NCI-H187 treated with DMSO at 0.1 percent for 48 hours (cell line): ENCODE measurements around the gene PMVK.

ENCODE experiments used
- DNase-seq: peaks from one replicate; lab custom pipeline; 2025; lab: John Stamatoyannopoulos, UW

PMVK gene

GRCh38 chr1:154966111-154966510 lies 29.6 kb upstream of the PMVK start:
- DNase-seq: no peak

DNA sequence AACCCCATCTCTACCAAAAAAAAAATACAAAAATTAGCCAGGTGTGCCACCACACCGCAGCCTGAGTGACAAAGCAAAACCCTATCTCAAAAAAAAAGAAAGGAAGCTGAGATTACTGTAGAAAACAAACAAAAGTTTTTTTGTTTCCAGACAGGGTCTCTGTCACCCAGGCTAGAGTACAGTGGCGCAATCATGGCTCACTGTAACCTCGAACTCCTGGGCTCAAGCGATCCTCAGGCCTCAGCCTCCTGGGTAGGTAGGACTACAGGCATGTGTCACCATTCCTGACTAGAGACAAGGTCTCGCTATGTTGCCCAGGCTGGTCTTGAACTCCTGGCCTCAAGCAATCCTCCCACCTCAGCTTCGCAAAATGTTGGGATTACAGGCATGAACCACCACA lies 27.8 kb upstream of the PMVK start:
- no peak for DNase-seq

DNA sequence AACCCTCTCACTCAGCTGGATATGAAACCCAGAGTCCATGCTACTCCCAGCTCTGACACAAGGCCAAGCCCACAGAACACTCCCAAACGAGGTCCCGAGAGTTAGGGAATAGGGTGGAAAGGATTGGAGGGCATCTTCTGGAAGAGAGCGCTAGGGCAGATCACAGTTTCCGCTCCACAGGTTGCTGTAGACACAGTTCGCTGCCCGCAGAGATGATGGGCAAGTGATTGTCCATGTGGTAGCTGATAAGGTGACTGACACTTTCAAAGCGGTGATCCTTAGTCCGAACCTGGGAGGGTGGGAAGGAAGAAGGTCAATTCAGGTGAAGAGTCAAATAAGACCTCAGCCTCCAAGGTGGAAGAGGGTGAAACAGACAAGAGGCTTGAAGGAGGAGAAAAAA lies 27.1 kb upstream of the PMVK start:
- no peak for DNase-seq

DNA sequence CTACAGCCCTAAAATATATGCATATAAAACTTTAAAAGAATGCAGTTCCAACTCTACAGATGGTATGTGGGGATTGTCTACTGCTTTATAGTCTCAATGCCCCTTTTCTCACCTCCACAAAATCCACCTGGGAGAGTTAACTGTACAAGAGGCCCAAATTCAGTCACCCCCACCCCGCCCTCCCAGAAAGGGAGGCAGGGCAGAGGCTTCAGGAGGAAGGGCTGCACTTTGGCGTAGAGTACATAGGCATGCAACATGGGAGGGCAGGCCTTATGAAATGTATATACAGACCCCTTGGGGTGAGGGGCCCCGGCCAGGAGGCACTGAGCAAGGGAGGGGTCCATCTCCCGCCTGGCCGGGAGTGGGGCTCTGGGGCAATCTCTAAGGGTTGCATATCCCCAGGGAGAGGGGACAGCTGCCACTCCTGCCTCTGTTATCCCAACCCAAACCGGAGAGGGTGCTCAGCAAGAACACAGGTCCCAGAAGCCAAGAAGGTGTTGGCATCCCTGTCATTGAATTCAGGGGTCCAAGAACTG lies 26.3 kb upstream of the PMVK start:
- DNase-seq: no peak

DNA sequence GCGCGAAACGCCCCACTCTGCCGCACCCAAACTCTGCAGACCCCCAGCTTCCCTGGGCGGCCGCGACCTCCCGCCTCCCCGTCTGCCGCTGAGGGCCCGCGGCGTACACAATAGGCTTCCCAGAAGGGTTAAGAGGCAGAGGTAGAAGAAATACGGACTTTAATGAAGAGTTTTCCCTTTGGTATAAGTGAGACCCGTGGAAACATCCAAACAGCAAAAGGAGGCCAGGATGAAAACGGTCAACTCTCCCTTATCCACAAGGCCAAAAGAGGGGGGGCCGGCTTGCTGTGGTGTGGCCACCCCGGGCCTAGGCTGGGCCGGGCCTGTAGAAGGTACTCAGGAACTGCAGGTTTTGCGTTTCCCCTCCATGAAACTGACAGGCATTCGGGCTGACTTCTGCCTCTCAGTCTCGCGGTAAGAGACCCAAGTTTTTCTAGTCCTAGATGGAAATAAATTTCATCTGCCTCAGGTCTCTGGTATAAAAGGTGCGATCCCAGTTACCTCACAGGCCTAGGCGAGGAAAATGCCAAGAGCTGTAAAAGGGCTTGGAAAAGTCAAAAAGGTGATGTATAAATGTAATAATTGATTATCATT lies 25.7 kb upstream of the PMVK start:
- no peak for DNase-seq

DNA sequence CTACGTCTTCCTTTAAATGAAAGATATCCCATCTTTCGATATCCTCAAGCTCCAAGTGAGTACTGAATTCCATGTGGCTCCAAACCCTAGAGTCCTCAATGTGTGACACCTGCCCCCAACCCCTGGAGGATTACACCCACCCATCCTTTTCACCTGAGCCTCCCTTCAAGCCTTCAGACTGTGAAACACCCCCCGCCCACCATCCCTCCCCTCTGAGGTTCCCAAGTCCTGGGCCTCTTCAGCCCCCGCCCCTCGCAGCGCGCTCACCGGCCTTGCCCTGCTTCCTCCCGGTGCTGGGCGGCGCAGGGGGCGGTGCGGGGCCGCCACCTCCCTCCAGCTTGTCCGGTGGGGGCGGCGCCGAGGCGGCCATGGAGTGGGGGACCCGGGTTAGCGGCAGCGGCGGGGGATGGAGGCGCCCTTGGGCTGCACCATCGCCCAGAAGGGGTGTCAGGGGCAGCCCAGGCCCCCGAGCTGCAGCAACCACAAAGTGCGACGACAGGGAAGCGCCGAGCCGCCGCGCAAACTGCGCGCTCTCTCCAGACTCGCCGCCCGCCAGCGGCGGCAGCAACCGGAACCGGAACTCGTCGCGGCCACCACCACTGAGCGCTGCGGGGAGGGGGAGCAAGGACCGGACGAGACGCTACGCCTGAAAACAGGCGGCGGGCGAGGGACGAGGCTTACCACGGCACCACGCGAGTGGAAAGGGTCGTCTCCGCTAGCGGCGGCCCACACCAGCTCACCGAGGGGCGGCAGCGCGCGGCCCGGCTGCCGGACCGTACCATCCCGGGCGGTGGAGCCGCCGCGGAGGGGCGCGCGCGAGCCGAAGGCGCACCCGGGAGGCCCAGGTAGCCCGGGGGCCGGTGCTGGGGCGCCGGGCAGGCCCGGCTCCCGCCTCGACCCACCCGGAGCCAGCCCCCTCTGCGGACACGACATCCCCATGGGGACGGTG lies 25.0 kb upstream of the PMVK start, which contains the start of gene PYGO2:
PYGO2 (minus strand) TSS at position 576 of the 949 bp plus-strand sequence; CDS start at position 370, 206 bp downstream.
- peak; percentile 54 for DNase-seq

GRCh38 chr1:154960446-154961136 lies 24.1 kb upstream of the PMVK start:
- DNase-seq: no peak

DNA sequence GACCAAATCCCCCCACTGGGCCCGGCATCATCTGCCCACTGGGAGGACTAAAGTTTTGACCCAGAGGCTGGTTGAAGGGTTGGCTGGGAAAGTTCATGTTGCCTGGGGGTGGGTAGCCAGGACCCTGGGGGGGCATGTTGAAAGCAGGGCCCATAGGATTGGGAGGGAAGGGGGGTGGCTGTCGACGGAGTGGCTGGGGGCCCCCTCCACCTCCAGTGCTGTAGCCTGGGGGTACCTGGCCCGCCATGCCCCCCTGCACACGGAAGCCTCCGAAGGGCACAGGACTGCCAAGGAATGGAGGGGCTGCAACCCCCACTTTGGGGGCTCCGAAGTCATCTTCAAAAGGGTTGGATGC lies 22.9 kb upstream of the PMVK start:
- DNase-seq: no peak

GRCh38 chr1:154958681-154959425 lies 22.3 kb upstream of the PMVK start:
- no peak for DNase-seq

DNA sequence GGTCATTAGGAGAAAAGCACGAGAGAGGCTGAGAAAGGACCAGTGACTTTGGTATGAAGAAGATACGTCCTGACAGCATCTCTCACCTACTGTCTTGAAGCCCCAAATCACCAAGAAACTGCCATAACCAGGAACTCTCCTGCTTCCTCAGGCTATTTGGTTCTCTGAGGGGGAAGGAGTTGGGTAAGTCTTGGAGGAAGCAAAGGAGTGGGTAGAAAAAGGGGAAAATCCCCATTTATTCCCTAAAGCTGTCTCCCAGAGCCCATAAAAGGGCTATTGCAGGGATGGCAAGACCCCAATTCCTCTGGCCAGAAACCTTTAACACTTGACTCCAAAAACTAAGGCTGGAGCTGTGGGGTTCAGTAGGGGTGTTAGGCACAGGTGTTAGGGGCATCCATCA lies 21.5 kb upstream of the PMVK start:
- no peak for DNase-seq

GRCh38 chr1:154957091-154957657 lies 20.7 kb upstream of the PMVK start:
- DNase-seq: no peak

GRCh38 chr1:154956544-154956941 lies 20.0 kb upstream of the PMVK start:
- no peak for DNase-seq

GRCh38 chr1:154955718-154956543 lies 19.4 kb upstream of the PMVK start, which contains the start of gene PBXIP1:
Gene PBXIP1, minus strand, starts transcription at chr1:154956099. Its CDS starts 2,378 bp downstream, at chr1:154953721.
- peak; percentile 83 for DNase-seq

DNA sequence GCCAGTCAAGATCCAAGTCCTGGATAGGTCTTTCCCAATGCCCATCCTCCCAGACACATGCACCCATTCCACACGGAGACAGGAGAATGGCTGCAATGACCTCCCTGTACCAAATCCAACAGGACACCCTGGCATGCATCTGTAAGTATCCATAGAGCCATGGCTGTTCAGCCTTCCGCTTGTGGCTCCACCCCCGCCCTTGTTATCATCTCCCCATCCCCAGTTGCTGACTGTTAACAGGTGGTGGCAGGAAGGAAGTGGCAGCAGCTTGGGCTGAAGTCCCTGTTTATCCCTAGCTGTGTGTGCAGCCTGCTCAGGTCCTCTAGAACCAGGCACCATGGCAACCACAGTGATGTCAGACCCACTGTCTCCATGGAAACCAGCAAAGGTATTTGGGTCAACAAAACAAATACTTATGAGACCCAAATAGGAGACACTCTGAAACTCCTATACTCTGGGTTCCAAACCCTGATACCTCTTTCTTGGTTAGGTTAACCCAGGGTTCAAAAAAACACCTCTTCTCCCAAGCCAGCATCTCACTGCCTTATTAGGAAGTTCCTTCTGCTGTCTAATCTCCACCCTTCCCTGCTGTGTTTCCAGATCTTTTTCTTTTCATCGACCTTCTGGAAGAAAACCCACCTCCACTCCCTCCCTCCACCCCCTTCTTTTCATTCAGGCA lies 18.7 kb upstream of the PMVK start:
- no peak for DNase-seq

GRCh38 chr1:154954541-154954940 lies 18.0 kb upstream of the PMVK start:
- no peak for DNase-seq

DNA sequence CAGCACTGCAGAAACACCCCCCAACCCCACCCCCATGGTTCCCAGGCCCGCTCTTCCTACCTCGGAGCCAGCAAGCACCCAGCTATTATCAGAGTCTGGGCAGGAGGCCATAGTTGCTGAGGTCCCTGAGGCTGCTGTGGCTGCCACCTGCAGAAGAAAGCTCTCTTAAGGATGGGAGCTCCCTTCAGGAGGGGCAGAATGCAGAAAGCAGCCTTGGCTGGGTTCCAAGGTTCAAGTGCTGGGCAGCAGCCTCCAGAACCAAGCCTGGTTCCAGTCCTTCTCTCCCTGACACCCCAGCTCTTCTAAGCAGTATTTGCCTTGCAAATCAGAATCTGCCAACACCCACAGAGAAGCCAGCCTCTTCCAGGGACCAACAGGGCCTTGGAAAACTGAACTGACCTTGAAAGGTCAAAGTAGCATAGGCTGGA lies 17.1 kb upstream of the PMVK start:
- no peak for DNase-seq

DNA sequence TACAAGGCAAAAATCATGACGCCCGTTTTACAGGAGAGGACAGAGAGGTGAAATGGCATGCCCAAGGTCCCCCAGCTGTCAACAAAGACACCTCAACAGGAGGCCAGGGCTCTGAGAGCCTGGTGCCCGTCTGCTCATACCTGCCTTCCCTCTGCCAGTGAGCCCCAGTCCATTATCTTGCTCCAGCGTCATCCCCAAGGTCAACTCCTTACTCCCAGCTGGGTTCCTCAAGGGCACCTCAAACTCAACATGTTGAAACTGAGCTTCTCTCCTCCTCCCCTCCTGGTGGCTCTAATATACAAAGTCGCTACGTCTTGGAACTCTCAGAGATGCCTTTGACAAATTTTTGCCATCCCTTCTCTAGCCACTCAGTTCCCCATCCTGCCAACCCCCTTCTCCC lies 16.1 kb upstream of the PMVK start:
- DNase-seq: no peak

- no peak for DNase-seq
Observed at GRCh38 chr1:154951901-154952657, 15.6 kb upstream of the PMVK start.

DNA sequence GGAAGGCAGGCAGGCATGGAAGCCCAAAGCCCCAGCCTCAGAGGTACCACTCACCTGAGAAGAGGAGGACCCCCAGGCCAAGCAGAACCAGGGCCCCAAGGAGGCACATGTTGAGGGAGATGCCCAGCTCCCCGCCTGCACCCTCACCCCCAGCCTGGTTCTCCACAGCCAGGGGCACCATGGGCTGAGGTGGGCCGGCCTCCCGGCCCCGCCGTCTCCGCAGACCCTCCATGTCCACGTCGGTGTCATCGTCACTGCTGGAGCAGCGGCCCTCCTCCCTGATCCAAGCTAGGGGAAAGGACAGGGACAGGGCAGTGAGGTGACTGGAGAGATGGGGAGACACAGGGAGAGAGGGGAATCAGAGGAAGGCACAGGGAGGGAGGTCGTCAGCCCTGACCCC lies 11.6 kb upstream of the PMVK start:
- no peak for DNase-seq
